Right hindlimb (tissue), 1 donor: ENCODE data around the gene URI1.

Experiments
- DNase-seq: peaks from one replicate; pipeline ENCODE4 v3.0.0-alpha.2; 2018

The URI1 gene

DNA sequence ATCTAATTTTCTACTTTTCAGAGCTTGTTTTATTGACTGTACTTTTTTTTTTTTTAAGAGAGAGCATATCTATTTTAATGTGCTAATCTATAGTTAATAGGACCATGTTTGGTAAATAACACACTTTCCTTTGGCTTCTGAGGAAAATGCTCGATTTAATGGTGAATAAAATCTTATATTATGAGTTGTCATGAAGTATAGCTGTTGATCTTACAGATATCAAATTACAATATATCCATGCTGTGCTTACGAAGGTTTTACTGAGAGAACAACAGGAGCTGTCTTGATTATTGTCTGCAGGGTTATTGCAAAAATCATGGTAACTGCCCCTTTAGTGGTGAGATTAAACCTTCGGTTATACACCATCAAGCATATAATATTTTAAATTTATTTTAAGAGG is 29.6 kb downstream of the URI1 start:
- DNase-seq = no peak

DNA sequence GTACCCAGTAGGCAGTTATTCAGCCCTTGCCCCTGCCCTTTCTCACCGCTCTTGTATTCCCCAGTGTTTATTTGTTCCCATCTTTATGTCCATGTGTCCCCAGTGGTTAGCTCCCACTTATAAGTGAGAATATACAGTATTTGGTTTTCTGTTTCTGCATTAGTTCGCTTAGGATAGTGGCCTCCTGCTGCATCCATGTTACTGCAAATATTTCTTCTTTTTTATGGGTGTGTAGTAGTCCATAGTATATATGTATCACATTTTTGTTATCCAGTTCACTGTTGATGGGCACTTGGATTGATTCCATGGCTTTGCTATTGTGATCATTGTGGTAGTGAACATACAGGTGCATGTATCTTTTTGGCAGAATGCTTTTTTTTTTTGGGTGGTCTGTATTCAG is 32.7 kb downstream of the URI1 start:
- DNase-seq = no peak

DNA sequence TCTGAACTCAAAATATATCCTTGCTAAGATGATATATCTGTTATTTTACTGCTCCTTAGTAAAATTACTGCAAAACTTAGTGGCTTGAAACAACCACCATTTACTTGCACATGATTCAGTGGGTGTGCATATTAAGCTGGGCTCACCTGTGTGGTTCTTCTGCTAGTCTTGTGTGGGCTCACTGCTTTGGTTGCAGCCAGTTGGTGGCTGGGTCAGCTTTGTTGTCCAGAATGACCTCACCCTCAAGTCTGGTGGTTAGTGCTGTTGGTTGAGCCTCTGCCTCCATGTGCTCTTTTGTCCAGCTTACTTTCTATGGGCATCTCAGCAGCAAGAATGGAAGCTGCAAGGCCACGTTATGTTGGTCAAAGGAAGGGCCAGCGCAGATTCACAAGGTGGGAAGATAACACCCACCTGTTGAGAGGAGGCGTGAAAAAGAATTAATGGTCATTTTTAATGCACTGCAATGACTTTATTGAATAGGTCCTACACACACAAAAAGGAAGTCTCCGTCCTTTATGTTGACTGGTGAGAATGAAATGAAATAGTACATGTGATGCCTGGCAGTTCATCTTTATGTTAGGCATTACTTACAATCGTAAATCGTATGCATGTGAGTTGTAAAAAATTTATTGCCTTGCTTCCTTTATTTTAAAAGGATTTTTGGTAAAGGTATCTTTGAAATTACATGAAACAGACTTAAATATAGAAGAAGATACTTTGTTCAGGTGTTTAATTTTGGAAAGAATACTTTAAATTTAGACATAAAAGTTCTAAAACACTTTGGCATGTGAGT is 34.3 kb downstream of the URI1 start:
- no peak for DNase-seq

DNA sequence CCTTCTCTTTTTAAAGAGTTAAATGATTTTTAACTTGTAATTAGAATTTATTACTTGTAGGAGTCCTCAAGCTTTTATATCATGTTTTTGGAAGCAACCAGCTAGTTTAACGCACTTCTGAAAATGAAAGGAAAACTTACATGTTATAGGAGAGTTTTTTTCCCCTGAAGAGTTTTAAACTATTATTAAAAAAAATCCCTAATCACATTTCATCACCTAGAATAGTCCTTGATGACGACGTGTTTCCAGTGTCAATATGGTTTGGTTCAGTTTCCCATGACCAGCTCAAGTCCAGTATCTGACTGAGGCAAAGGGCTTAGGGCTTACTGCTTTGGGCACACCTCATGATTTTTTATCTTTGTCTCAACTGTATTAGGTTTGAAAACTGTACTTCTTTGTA is 36.0 kb downstream of the URI1 start:
- DNase-seq = no peak

DNA sequence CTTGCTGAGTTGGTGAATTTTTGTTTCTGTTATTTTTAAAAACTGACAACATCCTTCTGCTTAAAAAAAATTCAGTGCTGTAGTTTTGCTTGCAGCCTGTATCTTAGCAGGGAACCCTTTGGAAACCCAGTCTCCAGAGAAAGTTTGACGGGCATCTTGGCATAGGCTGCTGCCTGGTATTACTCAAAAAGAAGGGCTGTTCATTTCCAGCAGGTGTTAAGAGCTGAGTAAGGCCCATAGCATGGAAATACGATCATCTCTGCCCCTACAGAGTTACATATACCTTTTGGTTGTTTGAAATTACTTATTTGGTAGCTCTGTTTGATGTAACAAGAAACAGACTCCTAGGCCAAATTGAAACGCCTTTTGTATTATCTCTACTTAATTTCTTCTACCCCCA is 41.5 kb downstream of the URI1 start:
- no peak for DNase-seq

DNA sequence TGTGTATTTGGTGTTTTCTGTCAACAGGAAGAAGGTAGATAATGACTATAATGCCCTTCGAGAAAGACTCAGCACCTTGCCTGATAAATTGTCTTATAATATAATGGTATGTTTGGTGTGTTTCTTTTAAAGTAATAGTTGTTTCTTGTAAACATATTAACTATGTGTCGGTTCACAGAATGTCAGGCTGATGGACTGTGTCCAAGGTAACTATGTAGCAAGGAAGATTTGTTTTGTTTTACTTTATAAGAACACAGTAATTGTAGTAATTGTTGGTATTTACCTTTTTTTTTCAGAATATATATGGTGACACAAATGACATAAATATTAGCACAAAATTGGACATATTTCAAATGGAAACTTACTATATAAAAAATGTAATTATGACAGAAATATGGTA is 43.2 kb downstream of the URI1 start:
- no peak for DNase-seq

DNA sequence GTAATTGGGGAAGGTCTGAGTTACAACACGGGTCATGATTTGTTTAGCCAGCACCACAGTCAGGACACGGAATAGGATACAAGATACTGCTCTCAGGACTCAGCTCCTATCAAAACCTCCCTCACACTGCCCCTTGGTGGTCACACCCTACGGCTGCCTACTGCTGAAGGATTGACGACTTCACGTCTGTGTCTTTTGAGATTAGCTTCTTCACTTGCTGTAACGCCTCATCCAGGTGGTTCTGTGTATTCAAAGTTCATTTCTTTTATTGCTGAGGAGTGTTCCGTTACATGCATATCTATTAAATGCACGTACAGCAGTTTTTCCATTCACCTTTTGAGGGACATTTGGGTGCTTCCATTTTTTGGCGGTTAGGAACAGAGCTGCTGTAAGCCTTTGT is 46.3 kb downstream of the URI1 start:
- no peak for DNase-seq

DNA sequence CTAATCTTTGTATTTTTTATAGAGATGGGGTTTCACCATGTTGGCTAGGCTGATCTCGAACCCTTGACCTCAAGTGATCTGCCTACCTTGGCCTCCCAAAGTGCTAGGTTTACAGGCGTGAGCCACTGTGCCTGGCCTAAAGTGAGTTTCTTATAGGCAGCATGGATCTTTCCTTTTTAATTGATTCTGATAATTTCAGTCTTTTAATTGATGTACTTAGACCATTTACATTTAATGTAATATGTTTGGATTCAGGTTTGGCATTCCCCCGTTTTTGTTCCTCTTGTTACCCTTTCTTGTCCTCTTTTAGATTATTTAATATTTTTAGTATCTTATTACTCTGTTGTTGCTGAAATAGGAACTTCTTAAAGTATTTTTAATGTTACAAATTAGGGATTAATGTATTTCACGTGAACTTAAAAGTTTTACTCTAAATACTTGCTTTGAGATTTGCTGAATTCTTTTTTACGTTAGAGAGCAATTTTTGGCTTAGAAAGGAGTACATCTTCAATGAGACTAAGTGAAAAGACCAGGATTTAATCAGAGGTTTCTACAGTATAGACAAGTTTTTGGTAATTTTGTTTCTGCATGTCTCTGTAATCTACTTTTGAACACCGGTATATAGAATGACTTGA is 50.3 kb downstream of the URI1 start:
- no peak for DNase-seq

DNA sequence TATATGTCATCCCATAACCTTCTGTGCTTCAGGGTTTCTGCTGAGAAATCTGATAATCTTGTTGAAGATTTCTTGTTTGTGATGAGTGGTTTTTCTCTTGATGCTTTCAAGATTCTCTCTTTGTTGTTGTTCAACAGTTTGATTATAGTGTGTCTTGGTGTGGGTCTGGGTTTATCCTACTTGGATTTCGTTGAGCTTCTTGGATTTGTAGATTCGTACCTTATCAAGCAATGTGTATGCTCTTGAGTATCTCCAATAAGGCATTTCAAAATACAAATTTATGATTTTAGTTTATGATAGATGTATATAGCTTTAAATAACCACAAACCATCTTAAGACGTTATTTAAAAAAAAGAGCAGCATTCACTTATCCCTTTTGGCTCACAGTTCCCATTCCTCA is 57.5 kb downstream of the URI1 start:
- DNase-seq = no peak

DNA sequence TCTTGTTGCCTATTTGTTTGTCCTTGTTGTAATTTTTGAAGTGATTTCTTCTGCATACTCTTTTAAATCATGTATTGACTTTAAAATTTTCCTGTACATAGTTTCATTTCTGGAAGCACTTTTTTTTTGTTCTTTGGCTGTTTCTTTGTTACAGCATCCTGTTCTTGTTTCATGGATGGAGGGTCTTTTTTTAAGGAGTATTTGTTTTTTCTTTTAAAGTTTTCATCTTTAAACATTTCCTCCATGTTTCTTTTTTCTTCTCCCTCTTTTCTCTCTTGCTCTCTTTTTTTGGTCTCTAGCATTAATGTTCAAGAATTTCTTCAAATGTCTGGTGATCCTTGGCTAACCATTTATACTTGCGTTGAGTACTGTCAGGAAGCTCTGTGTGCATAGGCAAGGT is 58.8 kb downstream of the URI1 start:
- DNase-seq = no peak

DNA sequence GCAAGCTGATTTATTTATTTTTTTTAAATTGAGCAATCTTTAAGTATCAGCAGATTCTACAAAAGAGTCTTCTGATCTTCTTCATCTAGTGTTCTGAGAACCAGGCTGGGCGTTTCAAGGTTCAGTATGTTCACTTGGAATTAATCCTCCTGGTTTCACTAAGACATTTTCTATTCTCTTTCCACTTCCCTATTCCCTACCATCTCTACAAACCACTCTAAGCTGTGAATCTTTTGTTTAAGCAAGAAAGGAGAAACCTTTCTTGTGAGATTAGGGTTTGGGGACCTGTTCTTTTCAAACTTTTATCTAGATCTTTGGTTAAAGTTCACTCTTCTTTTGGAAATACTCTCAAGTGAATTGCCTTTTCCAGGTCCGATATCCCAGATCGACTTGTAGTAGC is 59.3 kb downstream of the URI1 start:
- no peak for DNase-seq

DNA sequence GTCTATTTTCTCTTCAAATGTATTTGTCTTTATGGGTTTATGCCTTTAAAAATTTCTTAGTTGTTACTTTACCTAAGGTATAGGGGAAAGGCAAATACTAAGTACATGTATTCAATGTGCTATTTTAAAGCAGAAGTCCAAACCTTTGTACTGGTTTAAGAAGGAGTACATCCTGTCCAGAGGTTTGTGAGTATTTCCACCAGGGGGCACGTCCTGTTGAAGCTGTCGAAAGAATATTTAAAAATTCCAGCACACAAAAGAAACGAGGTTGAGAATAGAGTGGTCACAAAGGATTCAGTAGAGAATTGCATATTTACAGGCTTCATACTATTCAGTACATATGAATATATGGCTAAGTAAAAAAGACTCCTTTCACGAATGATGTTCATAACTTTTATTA is 59.8 kb downstream of the URI1 start:
- no peak for DNase-seq

DNA sequence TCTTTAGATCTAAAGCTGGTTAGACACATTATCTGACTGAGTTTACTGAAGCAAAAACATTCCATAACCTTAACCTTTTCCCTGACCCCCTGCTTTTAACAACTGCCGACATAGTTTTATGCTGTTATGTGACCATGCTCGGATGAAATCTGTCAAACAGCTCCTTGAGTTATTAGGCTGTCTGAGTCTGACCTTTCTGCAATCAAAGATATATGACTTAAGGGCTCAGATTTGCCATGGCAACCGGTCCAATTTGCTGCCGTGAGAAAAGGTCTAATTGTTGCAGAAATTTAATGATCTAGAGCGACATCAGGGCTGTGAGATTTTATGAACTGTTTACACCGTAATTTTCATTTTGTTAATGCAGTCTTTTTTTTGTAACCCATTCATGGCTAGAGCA is 61.8 kb downstream of the URI1 start:
- no peak for DNase-seq

DNA sequence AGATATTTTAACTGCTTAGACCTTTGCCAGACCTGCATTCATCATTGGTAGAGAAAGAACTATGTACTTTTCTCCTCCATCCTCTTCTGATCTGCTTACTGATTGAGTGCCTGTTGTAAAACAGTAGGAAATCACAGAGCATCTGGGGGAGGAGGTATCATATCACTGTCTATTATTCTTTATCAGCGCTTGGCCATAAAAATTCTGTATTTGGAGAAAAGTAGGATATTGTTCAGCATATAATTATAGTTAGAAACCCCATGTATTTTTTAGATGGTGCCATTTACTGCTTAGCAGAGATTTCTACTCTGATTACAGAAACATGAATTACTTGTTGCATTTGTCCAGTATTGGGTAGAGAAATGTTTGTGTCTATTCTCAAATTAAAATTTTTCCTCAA is 62.4 kb downstream of the URI1 start:
- DNase-seq = no peak

DNA sequence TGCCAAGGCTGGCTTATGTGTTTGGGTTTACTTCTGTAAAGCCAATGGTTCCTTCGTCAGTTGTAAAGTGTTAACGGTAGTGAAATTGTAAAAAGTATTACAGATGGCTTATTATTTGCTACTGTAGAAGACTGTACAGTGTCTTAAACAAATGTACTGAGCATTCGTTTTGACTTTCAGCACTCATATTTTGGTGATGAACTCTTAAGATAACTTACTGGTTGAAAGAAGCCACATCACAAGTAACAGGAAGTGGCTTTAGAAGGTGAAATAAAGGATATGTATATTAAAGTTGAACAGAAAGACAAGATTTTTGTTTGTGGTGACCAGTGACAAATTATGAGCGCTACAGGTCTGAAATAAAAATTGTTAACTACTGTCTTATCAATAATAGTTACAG is 64.2 kb downstream of the URI1 start:
- no peak for DNase-seq

DNA sequence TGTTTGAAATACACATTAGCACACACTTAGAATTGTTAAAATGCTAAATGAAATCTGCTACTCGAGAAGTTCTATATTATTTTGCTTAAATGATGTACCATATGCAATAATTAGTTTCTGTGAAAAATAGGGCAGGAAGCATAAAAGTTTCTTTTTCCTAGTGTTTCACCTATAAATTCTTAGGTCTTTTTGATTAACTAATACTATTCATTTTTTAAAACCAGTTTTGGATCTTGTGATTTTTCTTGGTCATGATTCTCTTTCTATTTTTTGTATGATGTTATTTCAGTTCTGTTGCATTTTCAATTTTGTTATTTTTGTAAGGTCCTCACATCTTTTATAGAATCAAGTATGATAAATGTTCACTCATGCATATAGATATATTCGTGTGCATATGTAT is 66.1 kb downstream of the URI1 start:
- no peak for DNase-seq

DNA sequence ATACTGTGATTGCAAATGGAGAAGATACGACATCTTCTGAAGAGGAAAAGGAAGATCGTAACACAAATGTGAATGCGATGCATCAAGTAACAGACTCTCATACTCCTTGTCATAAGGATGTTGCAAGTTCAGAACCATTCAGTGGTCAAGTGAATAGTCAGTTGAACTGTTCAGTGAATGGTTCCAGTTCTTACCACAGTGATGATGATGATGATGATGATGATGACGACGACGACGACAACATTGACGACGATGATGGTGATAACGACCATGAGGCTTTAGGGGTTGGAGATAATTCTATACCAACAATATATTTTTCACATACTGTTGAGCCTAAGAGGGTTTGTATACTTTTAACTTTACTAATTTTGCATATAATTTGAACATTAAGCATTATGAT is 67.0 kb downstream of the URI1 start:
- DNase-seq = no peak

DNA sequence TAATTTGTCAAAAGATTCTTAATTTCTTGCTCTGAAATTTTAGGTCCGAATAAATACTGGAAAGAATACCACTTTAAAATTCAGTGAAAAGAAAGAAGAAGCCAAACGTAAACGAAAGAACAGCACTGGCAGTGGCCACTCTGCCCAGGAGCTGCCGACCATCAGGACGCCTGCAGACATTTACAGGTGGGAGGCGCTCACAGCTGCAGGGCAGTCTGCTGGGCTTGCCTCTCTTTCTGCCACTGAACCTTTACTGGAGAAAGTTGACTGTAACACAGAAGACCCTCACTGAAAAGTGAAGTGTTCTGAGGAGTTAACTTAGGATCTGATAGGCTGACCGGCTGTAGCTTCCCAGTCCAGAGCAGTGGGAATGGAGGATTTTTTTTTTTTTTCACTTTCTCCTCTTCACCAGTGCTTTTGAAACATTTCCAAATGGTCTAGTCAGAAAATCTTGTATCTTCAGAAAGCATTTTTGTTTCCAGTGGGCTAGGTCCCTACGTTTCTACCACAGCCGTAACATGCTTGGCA is 69.1 kb downstream of the URI1 start:
- no peak for DNase-seq

DNA sequence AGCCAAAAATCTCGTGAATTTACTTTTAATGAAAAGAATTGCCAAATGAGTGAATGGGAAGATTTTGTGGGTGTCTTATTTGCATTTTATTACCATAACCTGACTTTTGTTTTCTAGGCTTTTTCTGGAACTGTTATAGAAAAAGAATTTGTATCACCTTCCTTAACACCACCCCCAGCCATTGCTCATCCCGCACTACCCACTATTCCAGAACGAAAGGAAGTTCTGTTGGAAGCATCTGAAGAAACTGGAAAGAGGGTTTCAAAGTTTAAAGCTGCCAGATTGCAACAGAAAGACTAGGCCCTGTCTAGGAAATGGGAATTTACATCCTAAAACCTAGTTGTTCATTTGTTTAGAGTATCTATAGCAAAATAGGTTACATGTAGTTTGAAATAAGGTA is 72.7 kb downstream of the URI1 start:
- DNase-seq = no peak

DNA sequence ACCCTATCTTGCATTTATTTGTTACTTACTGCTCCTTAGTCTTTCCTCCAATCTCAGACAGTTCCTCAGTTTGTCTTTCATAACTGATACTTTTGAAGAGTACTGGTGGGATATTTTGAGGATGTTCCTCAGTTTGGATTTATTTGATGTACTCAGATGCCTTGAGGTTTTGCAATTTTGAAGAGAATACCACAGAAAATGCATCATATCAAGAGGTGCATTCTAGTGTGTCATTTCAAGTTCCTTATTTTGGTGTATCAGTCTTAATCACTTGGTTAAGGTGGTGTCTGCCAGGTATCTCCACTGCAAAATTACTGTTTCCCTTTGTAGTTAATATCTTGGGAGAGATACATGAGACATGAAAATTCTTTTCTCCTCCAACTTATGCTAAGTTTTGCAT is 75.1 kb downstream of the URI1 start:
- DNase-seq = no peak

DNA sequence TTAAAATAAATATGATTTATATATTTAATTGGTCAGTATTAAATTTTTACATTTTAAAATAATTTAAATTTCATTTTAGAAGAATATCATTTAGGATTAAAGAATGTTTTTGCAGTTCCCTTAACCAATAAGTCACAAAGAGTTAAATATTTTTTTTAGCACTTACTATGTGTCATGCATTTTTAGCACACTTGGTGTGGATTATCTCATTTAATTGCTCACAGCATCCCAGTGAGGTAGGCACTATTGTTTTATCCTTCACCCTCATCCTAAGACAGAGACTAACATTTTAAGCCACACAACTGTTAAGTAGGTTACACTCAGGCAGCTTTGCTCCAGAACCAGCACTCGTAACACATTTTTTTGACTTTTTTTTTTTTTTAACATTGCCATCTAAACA is 78.2 kb downstream of the URI1 start:
- no peak for DNase-seq

DNA sequence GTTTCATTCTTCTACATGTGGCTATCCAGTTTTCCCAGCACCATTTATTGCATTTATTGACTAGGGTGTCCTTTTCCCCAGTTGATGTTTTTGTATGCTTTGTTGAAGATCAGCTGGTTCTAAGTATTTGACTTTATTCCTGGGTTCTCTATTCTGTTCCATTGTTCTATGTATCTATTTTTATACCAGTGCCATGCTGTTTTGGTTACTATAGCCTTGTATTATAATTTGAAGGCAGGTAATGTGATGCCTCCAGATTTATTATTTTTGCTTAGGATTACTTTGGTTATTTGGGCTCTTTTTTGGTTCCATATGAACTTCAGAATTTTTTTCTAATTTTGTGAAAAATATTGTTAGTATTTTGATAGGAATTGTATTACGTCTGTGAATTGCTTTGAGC is 80.6 kb downstream of the URI1 start:
- no peak for DNase-seq

DNA sequence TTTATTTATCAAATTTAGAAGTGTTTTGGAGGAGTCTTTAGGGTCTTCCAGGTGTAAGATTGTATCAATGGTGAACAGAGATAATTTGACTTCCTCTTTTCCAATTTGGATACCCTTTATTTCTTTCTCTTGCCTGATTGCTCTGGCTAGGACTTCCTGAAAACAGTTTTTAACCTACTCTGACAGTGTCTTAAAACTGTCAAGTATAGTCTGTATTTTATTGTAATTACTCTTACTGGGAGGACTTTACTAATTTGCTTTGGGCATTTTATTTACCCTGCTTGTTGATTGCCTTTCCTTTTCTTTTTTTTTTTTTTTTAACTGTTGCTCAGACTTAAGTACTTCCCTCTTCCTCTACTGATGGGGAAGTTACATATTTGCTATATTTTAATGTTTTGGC is 81.3 kb downstream of the URI1 start:
- DNase-seq = no peak

DNA sequence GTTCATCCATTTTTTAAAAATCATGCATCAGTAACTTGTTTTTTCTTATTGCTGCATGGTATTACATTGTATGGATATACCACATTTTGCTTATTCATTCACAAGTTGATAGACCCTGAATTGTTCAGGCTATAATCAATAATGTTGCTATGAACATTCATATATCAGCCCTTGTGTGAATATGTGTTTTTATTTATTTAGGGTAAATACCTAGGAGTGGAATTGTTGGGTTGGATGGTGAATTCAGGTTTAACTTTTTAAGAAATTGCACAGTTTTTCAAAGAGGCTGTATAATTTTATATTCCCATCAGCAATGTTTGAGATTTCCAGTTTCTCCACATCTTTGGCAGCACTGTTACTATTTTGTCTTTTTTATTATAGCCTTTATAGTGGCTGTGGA is 82.1 kb downstream of the URI1 start:
- DNase-seq = no peak

DNA sequence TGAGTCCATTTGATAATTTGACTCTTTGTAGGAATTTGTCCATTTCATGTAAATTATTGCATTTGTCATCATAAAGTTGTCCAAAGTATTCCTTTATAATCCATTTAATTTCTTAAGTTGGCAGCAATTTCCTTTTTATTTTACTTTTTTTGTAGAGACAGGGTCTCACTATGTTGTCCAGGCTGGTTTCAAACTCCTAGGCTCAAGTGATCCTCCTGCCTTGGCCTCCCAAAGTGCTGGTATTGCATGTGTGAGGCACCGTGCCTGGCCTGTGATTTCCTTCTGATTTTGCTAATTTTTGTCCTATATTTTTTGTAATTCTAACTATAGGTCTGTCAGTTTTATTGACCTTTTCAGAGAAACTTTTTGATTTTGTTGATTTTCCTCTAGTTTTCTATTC is 84.9 kb downstream of the URI1 start:
- DNase-seq = no peak
